Testis (tissue), 3 donors: ENCODE data around the gene PCSK6. TPM values are rescaled to one million over a fixed set of nuclear protein-coding genes. Genes with fewer than 3 reads are reported as not detected.

Source experiments
- DNase-seq: peaks from one replicate; pipeline ENCODE4 v3.0.0-alpha.2; 2019
- H3K27ac ChIP-seq, 2 donors: fragments of 200-600 bp; sonication (generic); one replicate each; pipeline ENCODE4 v1.5.1; 2019
- H3K27me3 ChIP-seq: fragments of 200-600 bp; sonication (generic); one replicate; pipeline ENCODE4 v1.5.1; 2019
- H3K36me3 ChIP-seq: fragments of 200-600 bp; sonication (generic); one replicate; pipeline ENCODE4 v1.5.1; 2017; ENCODE audit warnings: low read depth; ENCODE audit errors: missing control alignments
- H3K4me1 ChIP-seq: fragments of 200-600 bp; sonication (generic); one replicate; pipeline ENCODE4 v1.5.1; 2019
- H3K4me3 ChIP-seq, 2 donors: fragments of 200-600 bp; sonication (generic); one replicate each; pipeline ENCODE4 v1.5.1; 2017 to 2019
- H3K9me3 ChIP-seq: fragments of 200-600 bp; sonication (generic); one replicate; pipeline ENCODE4 v1.5.1; 2017
- CTCF ChIP-seq, 3 experiments: fragments of 450-650 bp in 2 of 3; fragments of 200-600 bp in 1 of 3; sonication (generic) in 1 of 3; IDR thresholded peaks; one replicate each; pipeline ENCODE4 v1.5.1; 2016 to 2019; ENCODE audit warnings: antibody characterized with exemption in 3 of 3, mild to moderate bottlenecking in 2 of 3, moderate library complexity in 1 of 3
- POLR2A ChIP-seq: fragments of 450-650 bp; IDR thresholded peaks from one replicate; pipeline ENCODE4 v1.6.1; 2017; ENCODE audit warnings: antibody characterized with exemption, mild to moderate bottlenecking, moderate library complexity
- WGBS, 2 donors: methylation state at CpG; one replicate each; pipeline ENCODE4 v1.1.5; 2018; 5-methylcytosine and 5-hydroxymethylcytosine counted together
- intact Hi-C: fragments of 100-400 bp; cut with DNase I; formaldehyde crosslinking; loops from one replicate; pipeline ENCODE4 v1.15.1; 2023; ENCODE audit warnings: low total_unique reads
- polyA plus RNA-seq: library from polyadenylated mRNA; stranded (reverse); fragments of 350-450 nt; fragmentation: Illumina TruSeq; extraction: RNeasy Lipid Tissue Mini Kit (QIAGEN cat#74804); gene quantifications from one replicate; pipeline ENCODE4 v1.2.3, GENCODE V29; 2014; ENCODE audit warnings: low read depth, low replicate concordance; ENCODE audit not compliant: insufficient read depth
- total RNA-seq, 2 donors: library from RNA; depleted of rRNA; stranded (reverse); fragments of >200 nt; gene quantifications; one replicate each; pipeline ENCODE4 v1.2.3, GENCODE V29; 2016

Gene PCSK6
- total and polyA plus RNA-seq, 3 donors from 2014 or later: 43.9 to 156 (median 95.4) TPM

GRCh38 chr15:101428758-101429157, 60.7 kb downstream of the PCSK6 start:
- TF ChIP-seq POLR2A (no peak), CTCF (IDR thresholded peaks at IDR 0.05) (no peak)
- intact Hi-C loops: no loop called here
- H3K4me3 ChIP-seq: no peak overlapping the region
- no peaks in the 10 kb centered on the region for H3K9me3 ChIP-seq
- DNase-seq: no peak
- H3K27ac ChIP-seq: no peak overlapping the region
- no peaks in the 10 kb centered on the region for H3K27me3 ChIP-seq
- 78 to 95% methylated on average over 10 to 12 of the region's 12 CpGs for WGBS, 2 donors
- H3K4me1 ChIP-seq: no peaks in the 10 kb centered on the region
- no peaks in the 10 kb centered on the region for H3K36me3 ChIP-seq

- DNase-seq: no peak
- WGBS, 2 donors: 90 to 95% methylated on average over 18 to 20 of the region's 20 CpGs
- Histone ChIP-seq H3K27me3 (no peaks in the 10 kb centered on the region), H3K4me1 (no peaks in the 10 kb centered on the region), H3K9me3 (no peaks in the 10 kb centered on the region), H3K27ac (no peak overlapping the region), H3K36me3 (no peaks in the 10 kb centered on the region), H3K4me3 (no peak overlapping the region)
- intact Hi-C loops: no loop called here
- TF ChIP-seq CTCF (IDR thresholded peaks at IDR 0.05) (no peak), POLR2A (no peak)
These were observed 61.7 kb downstream of the PCSK6 start for GRCh38 chr15:101427606-101428487.

- TF ChIP-seq CTCF (IDR thresholded peaks at IDR 0.05): no peak
- TF ChIP-seq POLR2A: no peak
- Histone ChIP-seq H3K4me3 (no peak overlapping the region), H3K9me3 (no peaks in the 10 kb centered on the region), H3K27me3 (no peaks in the 10 kb centered on the region), H3K36me3 (no peaks in the 10 kb centered on the region), H3K27ac (no peak overlapping the region), H3K4me1 (no peaks in the 10 kb centered on the region)
- no peak for DNase-seq
- WGBS, 2 donors: 84 to 90% methylated on average over 8 to 17 of the region's 17 CpGs
- intact Hi-C loops: no loop called here
These were observed 62.7 kb downstream of the PCSK6 start for GRCh38 chr15:101426761-101427333.

- intact Hi-C loops: no loop called here
- Histone ChIP-seq H3K4me3 (no peak overlapping the region), H3K36me3 (no peaks in the 10 kb centered on the region), H3K27me3 (no peaks in the 10 kb centered on the region), H3K27ac (no peak overlapping the region), H3K4me1 (no peaks in the 10 kb centered on the region), H3K9me3 (no peaks in the 10 kb centered on the region)
- no peak for DNase-seq
- TF ChIP-seq POLR2A (no peak), CTCF (IDR thresholded peaks at IDR 0.05) (no peak)
- 85 to 86% methylated on average over 9 of the region's 9 CpGs for WGBS, 2 donors
These were observed 63.6 kb downstream of the PCSK6 start for GRCh38 chr15:101425787-101426365.
